HEK293T (cell line): ENCODE data around the gene SH3RF2.

Source experiments
- ARNT ChIP-seq: fragments of 450-650 bp; IDR thresholded peaks from 2 replicates; pipeline ENCODE4 v1.6.1; 2017; ENCODE audit warnings: mild to moderate bottlenecking
- FOXK2 ChIP-seq: fragments of 450-650 bp; IDR thresholded peaks from 2 replicates; pipeline ENCODE4 v1.6.1; 2016; ENCODE audit warnings: mild to moderate bottlenecking
- FOXM1 ChIP-seq: fragments of 450-650 bp; IDR thresholded peaks from 2 replicates; pipeline ENCODE4 v1.6.1; 2017; ENCODE audit warnings: mild to moderate bottlenecking, borderline replicate concordance
- HDGF ChIP-seq: fragments of 450-650 bp; IDR thresholded peaks from 2 replicates; pipeline ENCODE4 v1.6.1; 2017; ENCODE audit warnings: antibody characterized with exemption, borderline replicate concordance
- NFRKB ChIP-seq: fragments of 450-650 bp; IDR thresholded peaks from 2 replicates; pipeline ENCODE4 v1.6.1; 2016; ENCODE audit warnings: mild to moderate bottlenecking, moderate library complexity
- SP1 ChIP-seq: fragments of 450-650 bp; IDR thresholded peaks from 2 replicates; pipeline ENCODE4 v1.6.1; 2017
- SUZ12 ChIP-seq: fragments of 450-650 bp; IDR thresholded peaks from 2 replicates; pipeline ENCODE4 v1.6.1; 2016; ENCODE audit warnings: mild to moderate bottlenecking

- TF ChIP-seq HDGF (no peak), NFRKB (no peak), ARNT (no peak), FOXM1 (no peak), FOXK2 (no peak), SP1 (no peak), SUZ12 (no peak)
Observed at GRCh38 chr5:145987856-145988255, 51.5 kb downstream of the SH3RF2 start.
